CD4-positive, alpha-beta T cell (primary cell): Measurements from ENCODE around the gene DLEU7. TPM values are rescaled to one million over a fixed set of nuclear protein-coding genes. Genes with fewer than 3 reads are reported as not detected.

Experiments used
- ATAC-seq: fragments of 200-7000 bp; cut with Tn5 transposase; one replicate; pipeline ENCODE4 v1.10.0; 2022; ENCODE audit warnings: mild to moderate bottlenecking; ENCODE audit not compliant: poor library complexity
- CTCF ChIA-PET: fragments of 350-600 bp; sonication (Branson Sonifier 250); formaldehyde crosslinking; loops from one replicate; lab custom pipeline; 2021; ENCODE audit warnings: antibody characterized with exemption, inconsistent platforms; lab: Charles Lee
- POLR2A ChIA-PET: fragments of 350-600 bp; sonication (Branson Sonifier 250); formaldehyde crosslinking; loops from one replicate; lab custom pipeline; 2021; ENCODE audit warnings: antibody characterized with exemption, inconsistent platforms; lab: Charles Lee
- DNase-seq, 14 experiments: peaks; one replicate each; pipeline ENCODE4 v3.0.0-alpha.2; 2013 to 2020; ENCODE audit warnings: mixed read lengths in 2 of 14
- H3K27ac ChIP-seq, 2 donors: one replicate each; pipeline versions ENCODE4 v1.5.1 to v1.7.0; 2013; ENCODE audit warnings: low read length in 2 of 2, low read depth in 1 of 2, mild to moderate bottlenecking in 1 of 2
- H3K27me3 ChIP-seq, 2 experiments: 1 replicate in 1 of 2; 2 replicates in 1 of 2; pipeline versions ENCODE4 v1.6.1 to v1.7.0; 2013; ENCODE audit warnings: low read length in 2 of 2, control low read depth in 1 of 2, mild to moderate bottlenecking in 1 of 2, moderate library complexity in 1 of 2; ENCODE audit not compliant: insufficient read depth in 2 of 2, control insufficient read depth in 1 of 2
- H3K36me3 ChIP-seq: one replicate; pipeline ENCODE4 v1.6.1; 2013; ENCODE audit warnings: low read length, control low read depth; ENCODE audit not compliant: insufficient read depth
- H3K4me1 ChIP-seq: one replicate; pipeline ENCODE4 v1.6.1; 2013; ENCODE audit warnings: low read length, control low read depth; ENCODE audit not compliant: insufficient read depth
- H3K4me3 ChIP-seq: one replicate; pipeline ENCODE4 v1.5.1; 2013; ENCODE audit warnings: mild to moderate bottlenecking, low read length, moderate library complexity
- H3K9me3 ChIP-seq, 2 experiments: 1 replicate in 1 of 2; 2 replicates in 1 of 2; pipeline versions ENCODE4 v1.6.1 to v1.7.0; 2013; ENCODE audit warnings: low read length in 2 of 2, mild to moderate bottlenecking in 2 of 2, control low read depth in 1 of 2, moderate library complexity in 1 of 2; ENCODE audit not compliant: control insufficient read depth in 1 of 2, insufficient read depth in 1 of 2
- H3K27ac Mint-ChIP-seq: one replicate; pipeline ENCODE4 v1.8.0; 2020; ENCODE audit warnings: mixed read lengths
- H3K27me3 Mint-ChIP-seq: one replicate; pipeline ENCODE4 v1.8.0; 2021; ENCODE audit warnings: mixed read lengths
- H3K36me3 Mint-ChIP-seq: one replicate; pipeline ENCODE4 v1.8.0; 2021; ENCODE audit warnings: low read depth, mixed read lengths
- H3K4me1 Mint-ChIP-seq: one replicate; pipeline ENCODE4 v1.8.0; 2021; ENCODE audit warnings: low read depth, mixed read lengths
- H3K4me3 Mint-ChIP-seq: one replicate; pipeline ENCODE4 v1.8.0; 2020; ENCODE audit warnings: mild to moderate bottlenecking, mixed read lengths
- H3K9me3 Mint-ChIP-seq: one replicate; pipeline ENCODE4 v1.8.0; 2020; ENCODE audit warnings: mixed read lengths
- intact Hi-C, 2 experiments: fragments of 100-400 bp; cut with DNase I in 1 of 2; cut with micrococcal nuclease in 1 of 2; formaldehyde crosslinking; loops; one replicate each; pipeline versions ENCODE4 v1.15.1 to v1.9.0; 2023 to 2025; cut with DNase I, micrococcal nuclease
- total RNA-seq, 174 experiments: library from RNA in 2 of 174; stranded (reverse) in 2 of 174; gene quantifications; one replicate each; pipeline ENCODE4 v1.2.3 and lab custom pipeline; 2021 to 2026
- TF ChIP-seq, protein P1 (sequence below): fragments of 200-600 bp; IDR thresholded peaks from one replicate; pipeline ENCODE4 v1.8.0; 2022; ENCODE audit warnings: antibody characterized with exemption, mild to moderate bottlenecking

Gene DLEU7
- total RNA-seq, 2 experiments from 2014 or later, result not detected

DNA sequence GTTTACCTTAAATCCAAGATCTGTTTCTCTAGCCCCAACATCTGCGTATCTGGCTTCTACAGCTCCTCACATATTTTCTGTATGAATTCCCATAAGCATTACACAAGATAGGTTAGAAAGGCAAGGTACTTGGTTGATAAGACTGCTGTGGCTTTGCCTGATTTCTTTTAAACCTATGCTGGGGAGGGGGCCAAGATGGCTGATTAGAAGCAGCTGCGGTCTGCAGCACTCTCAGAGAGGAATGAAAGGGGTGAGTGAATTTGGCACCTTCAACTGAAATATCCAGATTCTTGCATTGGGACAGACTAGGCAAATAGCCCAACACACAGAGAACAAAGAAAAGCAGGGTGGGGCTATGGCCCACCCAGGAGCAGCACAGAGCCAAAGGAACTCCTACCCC lies 12.2 kb upstream of the DLEU7 start:
- ATAC-seq (no peak), DNase-seq (no peak)
- Histone ChIP-seq H3K27me3 (no peaks in the 10 kb centered on the region), H3K36me3 (no peaks in the 10 kb centered on the region), H3K4me3 (no peak overlapping the region), H3K27ac (no peak overlapping the region), H3K4me1 (no peaks in the 10 kb centered on the region), H3K9me3 (peaks cover 7 to 27% of the 10 kb centered on the region in 2 experiments)
- peaks cover 4% of the 10 kb centered on the region for H3K27me3 Mint-ChIP-seq
- peaks cover 22% of the 10 kb centered on the region for H3K36me3 Mint-ChIP-seq
- POLR2A ChIA-PET, result no interaction called here
- TF ChIP-seq, protein P1, sequence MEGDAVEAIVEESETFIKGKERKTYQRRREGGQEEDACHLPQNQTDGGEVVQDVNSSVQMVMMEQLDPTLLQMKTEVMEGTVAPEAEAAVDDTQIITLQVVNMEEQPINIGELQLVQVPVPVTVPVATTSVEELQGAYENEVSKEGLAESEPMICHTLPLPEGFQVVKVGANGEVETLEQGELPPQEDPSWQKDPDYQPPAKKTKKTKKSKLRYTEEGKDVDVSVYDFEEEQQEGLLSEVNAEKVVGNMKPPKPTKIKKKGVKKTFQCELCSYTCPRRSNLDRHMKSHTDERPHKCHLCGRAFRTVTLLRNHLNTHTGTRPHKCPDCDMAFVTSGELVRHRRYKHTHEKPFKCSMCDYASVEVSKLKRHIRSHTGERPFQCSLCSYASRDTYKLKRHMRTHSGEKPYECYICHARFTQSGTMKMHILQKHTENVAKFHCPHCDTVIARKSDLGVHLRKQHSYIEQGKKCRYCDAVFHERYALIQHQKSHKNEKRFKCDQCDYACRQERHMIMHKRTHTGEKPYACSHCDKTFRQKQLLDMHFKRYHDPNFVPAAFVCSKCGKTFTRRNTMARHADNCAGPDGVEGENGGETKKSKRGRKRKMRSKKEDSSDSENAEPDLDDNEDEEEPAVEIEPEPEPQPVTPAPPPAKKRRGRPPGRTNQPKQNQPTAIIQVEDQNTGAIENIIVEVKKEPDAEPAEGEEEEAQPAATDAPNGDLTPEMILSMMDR, result no peak
- H3K9me3 Mint-ChIP-seq, result peaks cover 20% of the 10 kb centered on the region
- H3K4me1 Mint-ChIP-seq, result no peaks in the 10 kb centered on the region
- intact Hi-C loops, result no loop called here
- CTCF ChIA-PET, result no interaction called here
- no peak overlapping the region for H3K4me3 Mint-ChIP-seq
- H3K27ac Mint-ChIP-seq, result no peak overlapping the region

- intact Hi-C loops, result no loop called here
- Histone ChIP-seq H3K4me1 (no peaks in the 10 kb centered on the region), H3K4me3 (no peak overlapping the region), H3K36me3 (no peaks in the 10 kb centered on the region), H3K27ac (no peak overlapping the region), H3K9me3 (no peaks in the 10 kb centered on the region), H3K27me3 (no peaks in the 10 kb centered on the region)
- no peaks in the 10 kb centered on the region for H3K36me3 Mint-ChIP-seq
- TF ChIP-seq, protein P1, result no peak
- DNase-seq (no peak), ATAC-seq (no peak)
- peaks cover 4% of the 10 kb centered on the region for H3K27me3 Mint-ChIP-seq
- POLR2A ChIA-PET, result no interaction called here
- no peaks in the 10 kb centered on the region for H3K9me3 Mint-ChIP-seq
- peaks cover 13% of the 10 kb centered on the region for H3K4me1 Mint-ChIP-seq
- no peak overlapping the region for H3K4me3 Mint-ChIP-seq
- CTCF ChIA-PET, result no interaction called here
- no peak overlapping the region for H3K27ac Mint-ChIP-seq
Measured at GRCh38 chr13:50850445-50850844, 7.0 kb upstream of the DLEU7 start.

GRCh38 chr13:50847501-50847900 lies 4.0 kb upstream of the DLEU7 start:
- H3K9me3 ChIP-seq, result peaks cover 0 to 8% of the 10 kb centered on the region in 2 experiments
- H3K27ac ChIP-seq, result no peak overlapping the region
- ATAC-seq (no peak), DNase-seq (no peak)
- H3K36me3 Mint-ChIP-seq, result no peaks in the 10 kb centered on the region
- H3K4me1 Mint-ChIP-seq, result peaks cover 18% of the 10 kb centered on the region
- no peak overlapping the region for H3K4me3 Mint-ChIP-seq
- ChIA-PET CTCF (interaction anchor here (1.2 to 1.9 kb wide), 2 partner anchors 12 to 64 kb away, joined by 3 to 5 read pairs; no protein-coding TSS in a partner anchor), POLR2A (no interaction called here)
- H3K4me3 ChIP-seq, result no peak overlapping the region
- intact Hi-C loops, result no loop called here
- H3K4me1 ChIP-seq, result peaks cover 5% of the 10 kb centered on the region
- no peaks in the 10 kb centered on the region for H3K9me3 Mint-ChIP-seq
- H3K27ac Mint-ChIP-seq, result no peak overlapping the region
- no peaks in the 10 kb centered on the region for H3K36me3 ChIP-seq
- TF ChIP-seq, protein P1, result no peak
- peaks cover 9% of the 10 kb centered on the region for H3K27me3 Mint-ChIP-seq
- H3K27me3 ChIP-seq, result peaks cover 5 to 6% of the 10 kb centered on the region in 2 experiments
